WI38 (cell line): ENCODE measurements around the gene JSRP1.

ENCODE experiments used
- H3K4me3 ChIP-seq: 2 replicates; pipeline ENCODE4 v1.5.1; 2011; ENCODE audit warnings: low read depth, mild to moderate bottlenecking, control low read depth, low read length
- CTCF ChIP-seq: IDR thresholded peaks from 2 replicates; pipeline ENCODE4 v1.5.1; 2012; ENCODE audit warnings: low read depth, mild to moderate bottlenecking, control low read depth, low read length

JSRP1 gene

GRCh38 chr19:2255112-2255845 lies 938 bp downstream of the JSRP1 start:
- no peak for TF ChIP-seq CTCF
- no peak overlapping the region for H3K4me3 ChIP-seq

DNA sequence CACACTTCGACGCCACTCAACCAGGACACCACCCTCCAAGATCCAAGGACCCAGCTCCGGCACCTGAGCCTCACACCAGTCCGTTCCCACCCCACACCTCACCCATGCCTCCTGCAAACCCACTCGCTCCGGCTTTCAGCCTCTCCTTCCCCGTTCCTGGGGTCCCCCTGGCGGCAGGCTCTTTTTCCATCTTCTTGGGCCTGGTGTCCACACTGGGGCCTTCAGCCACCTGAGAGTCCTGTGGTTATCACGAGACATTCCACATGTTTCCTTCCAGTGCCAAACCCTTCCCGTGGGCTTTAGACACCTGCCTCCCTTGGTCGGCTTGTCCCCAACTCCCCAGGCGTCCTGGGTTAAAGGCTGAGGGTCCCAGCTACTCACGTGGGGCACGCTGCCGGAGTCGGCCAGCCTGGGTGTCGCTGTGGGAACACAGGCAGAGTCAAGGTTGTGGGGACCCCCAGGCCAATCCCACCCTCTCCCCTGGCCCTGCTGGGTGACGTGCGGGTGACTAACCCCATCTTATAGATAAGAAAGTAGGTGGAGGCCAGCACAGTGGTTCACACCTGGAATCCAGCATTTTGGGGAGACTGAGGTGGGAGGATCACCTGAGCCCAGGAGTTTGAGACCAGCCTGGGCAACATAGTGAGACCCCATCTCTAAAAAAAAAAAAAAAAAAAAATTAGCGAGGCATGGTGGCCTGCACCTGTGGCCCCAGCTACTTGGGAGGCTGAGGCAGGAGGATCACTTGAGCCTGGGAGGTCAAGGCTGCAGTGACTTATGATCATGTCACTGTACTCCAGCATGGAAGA lies 1.9 kb downstream of the JSRP1 start:
- peak; percentile 38 for TF ChIP-seq CTCF
- no peak overlapping the region for H3K4me3 ChIP-seq

DNA sequence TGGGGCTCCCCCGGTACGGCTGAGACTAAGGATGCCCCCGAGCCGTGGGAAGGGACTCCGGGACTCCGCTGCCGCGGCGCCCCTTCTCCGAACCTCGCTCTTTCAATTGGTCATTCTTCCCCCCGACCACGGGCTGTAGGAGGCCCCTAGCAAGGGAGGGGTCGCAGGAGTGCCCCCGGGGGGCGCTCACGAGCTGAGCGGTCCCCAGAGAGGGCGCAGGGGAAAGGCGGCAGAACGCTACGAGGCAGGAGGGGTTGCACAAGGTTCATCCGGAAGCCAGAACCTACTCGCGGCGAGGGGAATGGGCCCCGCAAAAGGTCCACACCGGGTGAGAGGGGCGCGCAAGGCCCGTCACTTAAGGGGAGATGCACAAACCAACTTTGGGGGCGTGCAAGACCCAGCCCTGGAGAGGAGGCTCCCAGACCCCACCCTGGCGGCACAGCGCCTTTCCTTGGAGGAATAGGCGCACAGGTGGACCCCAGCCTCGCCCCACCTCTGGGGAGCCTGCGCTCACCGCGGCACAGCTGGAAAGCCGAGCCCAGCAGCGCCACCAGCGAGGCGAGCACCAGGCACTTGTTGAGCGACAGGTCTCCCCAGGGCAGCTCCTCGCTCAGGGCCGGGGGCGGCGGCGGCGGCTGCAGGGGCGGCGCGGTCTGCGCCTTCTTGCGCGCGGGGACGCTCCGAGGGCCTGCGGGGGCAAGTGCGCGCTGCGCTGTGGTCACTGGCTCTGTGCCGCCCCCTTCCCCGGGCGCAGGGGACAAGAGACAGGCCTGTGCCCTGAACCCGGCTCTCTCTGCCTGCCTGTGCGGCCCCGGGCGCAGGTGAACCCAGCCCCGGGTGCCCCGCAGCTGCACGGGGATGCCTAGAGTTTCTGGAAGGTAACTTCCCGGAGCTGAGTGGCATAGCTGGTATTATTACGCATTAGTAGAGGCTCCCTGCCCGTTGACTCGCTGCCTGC lies 2.8 kb downstream of the JSRP1 start:
- no peak for TF ChIP-seq CTCF
- no peak overlapping the region for H3K4me3 ChIP-seq

DNA sequence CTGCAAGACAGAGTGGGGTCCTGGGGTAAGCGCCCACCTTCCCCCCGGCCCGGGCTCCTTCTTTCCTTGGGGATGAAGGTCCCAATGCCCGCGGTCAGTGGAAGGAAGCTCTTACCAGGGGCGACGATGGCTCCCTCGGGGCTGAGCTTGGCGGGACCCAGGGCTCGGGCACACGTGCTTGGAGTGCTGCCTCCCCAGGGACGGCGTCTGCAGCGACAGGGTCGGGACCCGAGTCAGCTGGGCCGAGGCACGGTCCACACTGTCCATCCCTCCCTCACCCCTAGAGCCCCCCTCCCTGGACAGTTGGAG lies 3.5 kb downstream of the JSRP1 start:
- TF ChIP-seq CTCF = no peak
- no peak overlapping the region for H3K4me3 ChIP-seq

- no peak overlapping the region for H3K4me3 ChIP-seq
- no peak for TF ChIP-seq CTCF
Observed at GRCh38 chr19:2252055-2252796, 4.0 kb downstream of the JSRP1 start.

- TF ChIP-seq CTCF = no peak
- H3K4me3 ChIP-seq = no peak overlapping the region
Observed at GRCh38 chr19:2251106-2252054, 4.8 kb downstream of the JSRP1 start.
